ENCODE data around the gene CNTNAP5.

CNTNAP5 gene

DNA sequence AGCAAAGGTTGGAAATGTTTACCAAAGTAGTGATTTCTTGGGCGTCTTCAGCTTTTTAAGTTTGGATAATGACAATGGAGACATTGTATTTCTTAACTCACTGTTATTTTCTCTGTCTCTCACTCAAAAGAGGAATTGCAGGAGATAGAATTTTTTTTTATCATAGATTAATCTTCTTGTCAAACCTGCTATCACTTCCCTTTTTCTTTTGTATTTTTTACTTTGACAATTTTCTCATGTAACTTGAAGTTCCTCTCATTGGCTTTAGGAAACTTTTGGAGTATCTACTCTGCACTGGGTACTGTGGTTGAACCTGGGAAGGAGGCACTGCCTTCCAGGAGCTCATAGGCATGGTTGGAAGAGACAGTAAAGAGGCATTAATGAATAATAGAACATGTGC lies 489.1 kb downstream of the CNTNAP5 start:
- no peak overlapping the region for H3K4me3 Mint-ChIP-seq
- no peak overlapping the region for H3K27ac Mint-ChIP-seq
- peaks cover 11% of the 10 kb centered on the region for H3K9me3 Mint-ChIP-seq
- no peak for DNase-seq
- H3K36me3 Mint-ChIP-seq (ENCODE audit: low read depth), result no peaks in the 10 kb centered on the region
- no peaks in the 10 kb centered on the region for H3K27me3 Mint-ChIP-seq
- H3K4me1 Mint-ChIP-seq (ENCODE audit: low read depth), result no peaks in the 10 kb centered on the region

DNA sequence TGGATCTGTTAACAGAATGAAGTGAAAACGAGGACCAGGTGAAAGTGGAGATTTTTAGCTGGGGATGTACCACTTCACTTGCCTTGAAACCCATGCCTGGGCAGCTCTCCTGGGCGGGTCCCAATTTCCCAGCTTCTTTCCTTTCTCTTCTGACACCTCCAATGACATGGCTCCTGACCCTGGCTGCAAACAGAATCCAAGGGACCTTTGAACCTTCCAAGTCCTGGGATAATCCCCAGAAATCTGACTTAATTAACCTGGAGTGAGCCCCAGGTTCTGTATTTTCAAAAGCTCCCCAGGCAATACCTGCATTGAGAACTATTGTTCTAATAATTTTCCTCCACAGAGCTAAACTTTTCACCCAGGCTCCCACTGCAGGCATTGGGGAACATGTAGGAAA lies 495.9 kb downstream of the CNTNAP5 start:
- H3K27ac Mint-ChIP-seq, result no peak overlapping the region
- H3K9me3 Mint-ChIP-seq, result peaks cover 6% of the 10 kb centered on the region
- no peak overlapping the region for H3K4me3 Mint-ChIP-seq
- H3K36me3 Mint-ChIP-seq (ENCODE audit: low read depth), result no peaks in the 10 kb centered on the region
- no peaks in the 10 kb centered on the region for H3K27me3 Mint-ChIP-seq
- no peaks in the 10 kb centered on the region for H3K4me1 Mint-ChIP-seq (ENCODE audit: low read depth)
- no peak for DNase-seq

DNA sequence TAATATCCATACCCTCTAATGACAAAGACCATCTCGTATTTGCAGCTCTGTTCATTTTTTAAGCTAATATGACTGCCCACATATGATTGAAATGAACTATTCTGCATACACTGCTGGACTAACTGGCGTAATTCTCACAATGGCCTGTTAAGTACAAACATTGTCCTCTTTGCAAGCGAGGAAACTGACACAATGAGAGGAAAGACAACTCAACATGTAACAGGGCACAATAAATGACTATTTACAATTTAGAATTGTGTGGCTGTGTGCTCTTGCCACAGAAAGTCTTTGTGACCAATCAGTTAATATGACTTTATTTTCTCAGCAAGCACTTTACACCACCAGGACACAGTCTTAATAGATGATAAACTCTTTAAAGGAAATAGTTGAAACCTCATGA lies 498.0 kb downstream of the CNTNAP5 start:
- Mint-ChIP-seq H3K27me3 (no peaks in the 10 kb centered on the region), H3K9me3 (no peaks in the 10 kb centered on the region), H3K36me3 (ENCODE audit: low read depth) (no peaks in the 10 kb centered on the region), H3K4me3 (no peak overlapping the region), H3K4me1 (ENCODE audit: low read depth) (no peaks in the 10 kb centered on the region), H3K27ac (no peak overlapping the region)
- DNase-seq, result no peak

DNA sequence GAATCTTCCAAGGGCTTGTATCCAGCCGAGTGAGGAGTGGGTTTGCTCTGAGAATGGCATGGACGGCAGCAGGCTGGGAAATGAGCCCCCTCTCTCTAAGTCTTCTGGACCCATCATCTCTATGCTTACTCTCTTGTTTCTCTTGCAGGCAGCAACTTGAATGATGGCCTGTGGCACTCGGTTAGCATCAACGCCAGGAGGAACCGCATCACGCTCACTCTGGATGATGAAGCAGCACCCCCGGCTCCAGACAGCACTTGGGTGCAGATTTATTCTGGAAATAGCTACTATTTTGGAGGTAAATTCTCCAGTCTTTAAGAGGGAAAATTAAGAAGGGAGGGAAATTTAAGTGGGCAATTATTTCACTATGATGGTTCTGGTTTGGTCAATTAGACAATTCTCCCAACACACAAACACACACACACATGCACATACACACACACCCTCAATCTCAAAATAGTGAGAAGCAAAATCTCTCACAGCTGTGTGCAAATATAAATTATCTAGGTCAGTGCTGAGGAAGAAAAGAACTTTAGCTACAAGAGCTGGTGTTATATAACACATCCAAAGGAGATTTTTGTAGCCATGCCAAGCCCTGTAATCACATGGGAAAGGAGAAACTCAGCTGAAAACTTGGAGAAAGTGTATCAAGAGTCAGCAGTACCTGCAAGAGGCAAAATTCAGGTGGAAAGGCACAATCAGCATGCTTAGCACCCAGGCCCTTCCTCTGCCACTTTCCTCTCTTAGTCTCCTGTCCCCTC lies 499.2 kb downstream of the CNTNAP5 start:
- H3K9me3 Mint-ChIP-seq, result no peaks in the 10 kb centered on the region
- no peaks in the 10 kb centered on the region for H3K27me3 Mint-ChIP-seq
- DNase-seq, result no peak
- no peaks in the 10 kb centered on the region for H3K4me1 Mint-ChIP-seq (ENCODE audit: low read depth)
- H3K27ac Mint-ChIP-seq, result no peak overlapping the region
- H3K36me3 Mint-ChIP-seq (ENCODE audit: low read depth), result no peaks in the 10 kb centered on the region
- H3K4me3 Mint-ChIP-seq, result no peak overlapping the region

DNA sequence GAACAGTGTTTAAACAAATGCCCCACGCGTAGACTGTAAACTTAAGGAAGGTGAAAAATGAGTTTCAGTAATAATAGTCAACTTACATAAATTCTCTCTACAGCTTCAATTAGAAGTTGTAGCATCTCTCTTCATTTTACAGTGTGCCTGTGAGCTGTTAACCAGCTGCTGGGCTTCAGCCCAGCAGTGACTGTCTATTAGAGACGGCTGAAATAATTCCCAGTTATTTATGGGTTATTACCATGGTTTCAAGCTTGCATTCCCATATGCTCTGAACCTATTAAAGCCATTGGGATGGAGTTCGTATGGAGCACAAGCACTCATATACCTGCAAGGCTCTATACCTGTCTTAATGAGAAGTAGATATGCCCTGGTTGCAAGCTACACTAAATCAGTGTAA lies 501.1 kb downstream of the CNTNAP5 start:
- Mint-ChIP-seq H3K27ac (no peak overlapping the region), H3K9me3 (no peaks in the 10 kb centered on the region), H3K4me3 (no peak overlapping the region), H3K36me3 (ENCODE audit: low read depth) (no peaks in the 10 kb centered on the region), H3K27me3 (no peaks in the 10 kb centered on the region), H3K4me1 (ENCODE audit: low read depth) (no peaks in the 10 kb centered on the region)
- DNase-seq, result no peak

DNA sequence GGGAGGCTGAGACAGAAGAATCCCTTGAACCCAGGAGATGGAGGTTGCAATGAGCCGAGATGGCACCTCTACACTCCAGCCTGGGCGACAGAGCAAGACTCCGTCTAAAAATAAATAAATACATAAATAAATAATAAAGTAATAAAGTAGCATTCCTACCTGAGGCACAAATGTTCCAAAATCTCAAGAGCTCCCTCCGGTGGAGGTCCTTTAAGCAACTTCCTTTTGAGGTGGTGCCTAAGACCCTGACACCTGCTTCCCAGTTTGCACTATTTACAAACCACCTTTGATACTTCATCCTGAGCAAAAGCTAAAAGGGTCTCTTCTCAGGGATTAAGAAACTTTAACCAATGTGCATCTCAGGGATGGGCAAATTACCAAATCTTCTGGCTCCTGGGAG lies 505.1 kb downstream of the CNTNAP5 start:
- no peak for DNase-seq
- no peaks in the 10 kb centered on the region for H3K27me3 Mint-ChIP-seq
- no peak overlapping the region for H3K27ac Mint-ChIP-seq
- H3K9me3 Mint-ChIP-seq, result peaks cover 8% of the 10 kb centered on the region
- H3K4me1 Mint-ChIP-seq (ENCODE audit: low read depth), result no peaks in the 10 kb centered on the region
- no peaks in the 10 kb centered on the region for H3K36me3 Mint-ChIP-seq (ENCODE audit: low read depth)
- H3K4me3 Mint-ChIP-seq, result no peak overlapping the region

DNA sequence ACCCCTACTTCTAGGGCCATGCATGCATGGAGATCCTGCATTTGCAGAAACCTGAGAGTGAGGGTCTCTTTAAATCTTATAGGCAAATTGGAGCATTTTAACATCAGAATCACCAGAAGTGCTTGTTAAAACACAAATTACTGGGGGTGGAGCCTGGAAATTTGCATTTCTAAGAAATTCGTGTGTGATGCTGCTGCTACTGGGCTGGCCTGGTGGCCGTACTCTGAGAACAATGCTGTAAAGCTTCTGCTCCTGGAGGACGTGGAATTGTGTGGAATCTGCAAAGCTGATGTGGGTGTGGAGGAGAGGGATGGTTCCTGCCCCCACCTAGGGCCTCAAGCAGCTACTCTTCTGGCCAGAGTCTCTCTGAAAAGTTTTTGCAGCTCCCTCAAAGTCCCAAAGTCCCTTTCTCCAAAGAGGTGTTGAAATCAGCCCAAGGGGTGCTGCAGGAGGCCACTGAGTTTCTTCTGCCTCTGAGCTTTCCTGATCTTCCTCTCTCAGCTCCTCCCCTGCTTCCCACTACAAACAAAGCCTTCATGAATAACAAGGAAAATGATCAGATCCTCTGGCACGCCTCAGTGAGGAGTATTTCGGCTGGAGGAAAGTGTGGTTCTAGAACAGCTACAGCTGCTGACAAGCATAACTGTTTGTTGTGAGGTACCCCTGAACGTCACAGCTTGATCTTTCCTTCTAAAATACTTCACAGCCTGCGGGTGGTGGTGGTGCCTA lies 508.3 kb downstream of the CNTNAP5 start:
- H3K9me3 Mint-ChIP-seq, result peaks cover 8% of the 10 kb centered on the region
- H3K27ac Mint-ChIP-seq, result no peak overlapping the region
- H3K4me3 Mint-ChIP-seq, result no peak overlapping the region
- no peaks in the 10 kb centered on the region for H3K36me3 Mint-ChIP-seq (ENCODE audit: low read depth)
- DNase-seq, result no peak
- H3K4me1 Mint-ChIP-seq (ENCODE audit: low read depth), result no peaks in the 10 kb centered on the region
- no peaks in the 10 kb centered on the region for H3K27me3 Mint-ChIP-seq

DNA sequence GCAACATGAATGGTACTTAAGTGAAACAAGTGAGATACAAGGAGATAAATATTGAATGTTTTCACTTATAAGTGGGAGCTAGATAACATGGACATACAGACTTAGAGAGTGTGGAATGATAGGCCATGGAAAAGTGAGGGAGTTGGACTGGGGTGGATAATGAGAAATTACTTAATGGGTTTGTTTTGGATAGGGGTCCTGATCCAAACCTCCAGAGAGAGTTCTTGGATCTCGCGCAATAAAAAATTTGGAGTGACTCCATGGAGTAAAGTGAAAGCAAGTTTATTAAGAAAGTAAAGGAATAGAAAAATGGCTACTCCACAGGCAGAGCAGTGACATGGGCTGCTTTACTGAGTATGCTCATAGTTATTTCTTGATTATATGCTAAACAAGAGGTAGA lies 508.9 kb downstream of the CNTNAP5 start:
- Mint-ChIP-seq H3K36me3 (ENCODE audit: low read depth) (no peaks in the 10 kb centered on the region), H3K4me3 (no peak overlapping the region), H3K27ac (no peak overlapping the region), H3K27me3 (no peaks in the 10 kb centered on the region), H3K9me3 (peaks cover 8% of the 10 kb centered on the region), H3K4me1 (ENCODE audit: low read depth) (no peaks in the 10 kb centered on the region)
- no peak for DNase-seq

DNA sequence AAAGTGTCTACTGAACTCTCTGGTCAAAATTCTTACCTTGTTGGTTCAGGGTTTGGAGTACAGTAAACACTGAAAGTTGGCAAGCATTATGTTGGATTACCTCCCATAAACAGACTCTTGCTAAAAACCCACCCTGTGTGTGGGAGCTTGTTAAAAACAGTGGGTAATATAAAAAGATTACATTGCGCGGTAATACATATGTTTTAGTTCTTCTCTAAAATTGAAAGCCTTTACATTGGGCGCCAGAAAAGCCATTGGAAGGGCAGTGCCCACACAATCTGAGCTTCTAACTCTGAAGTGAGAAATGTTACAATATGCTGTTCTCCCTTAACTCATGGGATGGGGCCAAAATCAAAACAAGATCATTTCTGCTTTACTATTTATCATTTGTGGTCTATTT lies 510.7 kb downstream of the CNTNAP5 start:
- H3K27ac Mint-ChIP-seq, result no peak overlapping the region
- H3K27me3 Mint-ChIP-seq, result no peaks in the 10 kb centered on the region
- H3K4me1 Mint-ChIP-seq (ENCODE audit: low read depth), result no peaks in the 10 kb centered on the region
- H3K4me3 Mint-ChIP-seq, result no peak overlapping the region
- H3K36me3 Mint-ChIP-seq (ENCODE audit: low read depth), result no peaks in the 10 kb centered on the region
- H3K9me3 Mint-ChIP-seq, result peaks cover 8% of the 10 kb centered on the region
- DNase-seq, result no peak

DNA sequence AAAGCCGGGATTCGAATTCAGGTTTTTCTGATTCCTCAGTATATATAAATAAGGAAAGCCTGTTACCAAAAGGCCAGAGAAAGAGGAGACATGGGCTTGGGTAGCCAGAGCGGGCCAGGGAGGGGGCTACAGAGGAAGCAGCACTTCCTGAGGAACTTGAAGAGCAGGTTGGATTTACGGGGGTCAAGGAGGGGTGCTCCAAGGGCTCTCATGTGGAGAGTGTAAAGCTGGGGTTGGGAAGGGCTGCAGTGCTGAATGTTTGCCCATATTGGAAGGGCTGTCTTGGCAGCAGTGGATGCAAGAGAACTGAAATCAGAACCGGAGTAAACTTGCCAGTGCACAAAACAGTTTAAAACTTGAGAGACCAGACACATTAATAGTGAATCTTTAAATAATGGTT lies 511.5 kb downstream of the CNTNAP5 start:
- no peak overlapping the region for H3K27ac Mint-ChIP-seq
- no peaks in the 10 kb centered on the region for H3K36me3 Mint-ChIP-seq (ENCODE audit: low read depth)
- H3K4me1 Mint-ChIP-seq (ENCODE audit: low read depth), result no peaks in the 10 kb centered on the region
- DNase-seq, result no peak
- no peaks in the 10 kb centered on the region for H3K27me3 Mint-ChIP-seq
- H3K9me3 Mint-ChIP-seq, result peaks cover 8% of the 10 kb centered on the region
- H3K4me3 Mint-ChIP-seq, result no peak overlapping the region

DNA sequence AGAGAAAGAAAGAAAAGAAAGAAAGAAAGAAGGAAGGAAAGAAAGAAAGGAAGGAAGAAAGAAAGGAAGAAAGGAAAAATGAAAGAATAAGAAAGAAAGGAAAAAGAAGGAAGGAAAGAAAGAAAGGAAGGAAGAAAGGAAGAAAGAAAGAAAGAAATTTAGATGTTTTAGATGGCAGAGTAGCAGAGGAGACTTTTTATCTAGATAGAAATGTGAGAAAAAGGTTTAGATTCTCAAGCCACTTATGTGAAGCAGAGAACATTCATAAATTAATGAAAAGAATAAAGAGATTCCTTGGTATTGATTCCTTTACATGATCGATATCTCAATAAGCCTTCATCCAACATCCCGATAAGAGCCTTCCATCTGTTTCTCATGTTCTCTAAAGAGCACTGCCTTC lies 513.5 kb downstream of the CNTNAP5 start:
- H3K9me3 Mint-ChIP-seq, result peaks cover 4% of the 10 kb centered on the region
- H3K27me3 Mint-ChIP-seq, result no peaks in the 10 kb centered on the region
- H3K4me1 Mint-ChIP-seq (ENCODE audit: low read depth), result no peaks in the 10 kb centered on the region
- DNase-seq, result no peak
- H3K36me3 Mint-ChIP-seq (ENCODE audit: low read depth), result no peaks in the 10 kb centered on the region
- no peak overlapping the region for H3K27ac Mint-ChIP-seq
- no peak overlapping the region for H3K4me3 Mint-ChIP-seq

DNA sequence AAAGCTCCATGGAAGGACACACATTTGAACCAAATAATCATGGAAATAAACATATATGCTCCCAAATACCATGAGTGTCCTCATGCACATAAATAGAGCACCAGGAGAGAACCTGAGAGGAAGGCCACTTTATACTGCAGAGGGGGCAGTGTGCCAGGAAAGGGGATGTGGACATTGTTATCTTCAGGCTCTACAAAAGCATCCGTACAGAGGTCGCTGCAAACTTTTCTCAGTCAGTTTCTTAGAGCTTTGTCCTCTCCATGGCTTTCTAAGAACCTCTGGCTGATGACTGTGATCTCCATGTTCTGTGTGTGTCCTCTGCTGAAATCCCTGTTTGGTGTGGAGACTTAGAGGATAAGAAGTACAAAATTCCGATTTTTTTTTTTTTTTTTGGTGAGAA lies 515.7 kb downstream of the CNTNAP5 start:
- Mint-ChIP-seq H3K36me3 (ENCODE audit: low read depth) (no peaks in the 10 kb centered on the region), H3K4me3 (no peak overlapping the region), H3K4me1 (ENCODE audit: low read depth) (no peaks in the 10 kb centered on the region), H3K9me3 (no peaks in the 10 kb centered on the region), H3K27me3 (no peaks in the 10 kb centered on the region), H3K27ac (no peak overlapping the region)
- no peak for DNase-seq

DNA sequence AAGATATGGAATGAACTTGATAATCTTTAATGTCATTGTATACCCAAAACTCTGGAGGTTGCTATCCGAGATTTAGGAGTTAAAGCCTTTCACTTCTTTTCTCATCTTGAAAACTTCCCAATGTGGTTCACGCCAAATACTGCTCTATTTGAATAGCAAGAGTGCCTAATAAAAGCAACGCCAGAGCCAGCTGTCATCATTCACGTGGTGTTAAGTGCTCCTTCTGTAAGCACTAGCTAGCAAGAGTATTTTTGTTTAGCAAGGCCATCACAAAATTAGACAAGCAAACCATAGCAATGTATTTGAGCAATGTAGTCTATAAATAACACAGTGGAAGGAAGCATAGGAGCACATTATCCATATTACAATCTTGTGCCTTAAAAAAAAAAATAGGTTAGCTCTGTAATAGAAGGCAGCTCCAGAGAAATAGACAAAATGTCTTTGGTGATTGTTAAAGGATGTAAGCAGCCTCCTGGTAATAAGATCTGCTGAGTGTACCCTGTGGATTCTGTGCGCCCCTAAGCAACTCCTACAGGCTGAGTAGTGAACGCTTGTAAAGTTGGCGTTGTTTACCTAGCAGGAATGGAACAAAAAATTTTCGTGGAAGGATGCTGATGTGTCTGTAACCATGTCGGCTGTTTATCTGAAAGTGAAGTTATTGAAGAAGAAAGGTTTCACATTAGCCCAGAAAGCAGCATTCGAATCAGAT lies 518.0 kb downstream of the CNTNAP5 start:
- no peaks in the 10 kb centered on the region for H3K36me3 Mint-ChIP-seq (ENCODE audit: low read depth)
- H3K4me3 Mint-ChIP-seq, result no peak overlapping the region
- H3K9me3 Mint-ChIP-seq, result no peaks in the 10 kb centered on the region
- H3K27me3 Mint-ChIP-seq, result no peaks in the 10 kb centered on the region
- H3K27ac Mint-ChIP-seq, result no peak overlapping the region
- no peaks in the 10 kb centered on the region for H3K4me1 Mint-ChIP-seq (ENCODE audit: low read depth)
- no peak for DNase-seq

DNA sequence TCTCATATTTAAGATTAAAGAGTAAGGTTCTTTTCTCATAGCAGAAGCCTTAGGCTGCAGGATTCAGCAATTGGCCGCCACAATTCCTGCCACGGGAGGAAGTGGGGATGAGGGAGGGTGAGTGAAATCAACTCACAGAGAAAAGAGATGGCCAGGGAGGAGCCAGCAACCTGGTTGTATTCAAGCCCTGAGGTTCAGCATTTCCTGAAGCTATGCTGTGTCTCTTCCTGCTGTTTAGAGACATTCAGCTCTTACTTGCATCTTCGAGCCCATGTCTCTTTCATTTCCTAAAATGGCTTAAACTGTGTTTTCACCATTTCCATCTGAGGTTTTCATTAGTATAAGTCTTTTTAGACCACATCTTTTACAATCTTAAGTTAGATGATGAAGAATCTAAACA lies 522.6 kb downstream of the CNTNAP5 start:
- Mint-ChIP-seq H3K9me3 (no peaks in the 10 kb centered on the region), H3K4me1 (ENCODE audit: low read depth) (no peaks in the 10 kb centered on the region), H3K27me3 (no peaks in the 10 kb centered on the region), H3K4me3 (no peak overlapping the region), H3K27ac (no peak overlapping the region), H3K36me3 (ENCODE audit: low read depth) (no peaks in the 10 kb centered on the region)
- DNase-seq, result no peak

DNA sequence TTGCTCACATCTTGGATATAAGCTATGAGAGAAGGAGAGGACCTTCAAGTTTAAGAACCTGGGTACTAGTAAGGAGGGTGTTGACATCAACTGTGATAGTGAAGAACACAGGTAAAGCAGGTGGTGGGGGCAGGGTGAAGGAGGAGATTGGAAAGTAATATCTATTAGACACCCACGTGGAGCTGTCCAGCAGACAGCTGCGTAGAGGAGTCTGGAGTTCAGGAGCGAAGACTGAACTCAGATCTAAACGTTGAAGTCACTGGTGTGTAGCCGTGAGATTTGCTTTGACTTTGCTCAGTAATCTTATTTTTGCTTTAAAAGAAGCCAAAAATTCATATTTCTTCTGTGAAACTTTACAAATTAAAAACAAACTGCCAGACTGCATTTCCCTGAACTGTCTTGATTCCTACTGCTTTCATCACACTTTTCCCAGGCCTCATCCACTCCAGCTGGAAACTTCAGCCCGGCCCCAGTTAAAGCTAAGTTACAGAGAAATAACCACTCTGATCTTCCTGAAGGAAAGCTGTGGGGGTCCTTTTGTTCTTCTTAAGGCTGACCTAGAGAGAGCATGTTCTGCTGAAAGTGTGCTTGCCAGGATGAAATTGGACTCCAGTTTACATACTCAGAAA lies 533.3 kb downstream of the CNTNAP5 start:
- Mint-ChIP-seq H3K27me3 (no peaks in the 10 kb centered on the region), H3K9me3 (peaks cover 6% of the 10 kb centered on the region), H3K27ac (no peak overlapping the region), H3K4me3 (no peak overlapping the region), H3K4me1 (ENCODE audit: low read depth) (no peaks in the 10 kb centered on the region), H3K36me3 (ENCODE audit: low read depth) (no peaks in the 10 kb centered on the region)
- no peak for DNase-seq
